NCI-H1417 (cell line): Measurements from ENCODE around the gene C1orf141.
A peak's percentile ranks its signal among the peaks of the same experiment; 100 is the strongest.
"Not testable (repeated sequence)": the region's sequence is repeated elsewhere in the genome, so short reads cannot be mapped to it uniquely, and the experiment has no call there.

Experiments
- DNase-seq, 3 experiments: peaks; one replicate each; lab custom pipeline; 2025; lab: John Stamatoyannopoulos, UW

Gene C1orf141

DNA sequence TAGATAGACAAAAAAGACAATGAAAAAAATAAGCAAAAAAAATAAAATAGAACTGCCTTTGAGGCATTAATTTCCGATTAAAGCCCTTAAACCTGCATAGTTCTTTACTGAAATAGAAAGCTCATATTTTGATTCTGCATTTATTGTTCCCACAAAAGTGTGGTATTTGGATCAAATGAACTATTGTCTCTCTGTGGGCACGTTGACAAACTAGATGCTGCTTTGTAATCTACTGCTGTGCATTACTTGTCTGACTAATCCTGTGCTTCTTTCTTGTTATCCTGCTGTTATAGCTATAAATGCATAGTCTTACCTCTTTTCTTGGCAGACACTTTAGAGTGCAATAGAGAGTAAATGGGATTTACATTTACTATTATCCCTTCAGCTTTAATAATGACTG is 49.4 kb downstream of the C1orf141 start:
- DNase-seq = no peak

DNA sequence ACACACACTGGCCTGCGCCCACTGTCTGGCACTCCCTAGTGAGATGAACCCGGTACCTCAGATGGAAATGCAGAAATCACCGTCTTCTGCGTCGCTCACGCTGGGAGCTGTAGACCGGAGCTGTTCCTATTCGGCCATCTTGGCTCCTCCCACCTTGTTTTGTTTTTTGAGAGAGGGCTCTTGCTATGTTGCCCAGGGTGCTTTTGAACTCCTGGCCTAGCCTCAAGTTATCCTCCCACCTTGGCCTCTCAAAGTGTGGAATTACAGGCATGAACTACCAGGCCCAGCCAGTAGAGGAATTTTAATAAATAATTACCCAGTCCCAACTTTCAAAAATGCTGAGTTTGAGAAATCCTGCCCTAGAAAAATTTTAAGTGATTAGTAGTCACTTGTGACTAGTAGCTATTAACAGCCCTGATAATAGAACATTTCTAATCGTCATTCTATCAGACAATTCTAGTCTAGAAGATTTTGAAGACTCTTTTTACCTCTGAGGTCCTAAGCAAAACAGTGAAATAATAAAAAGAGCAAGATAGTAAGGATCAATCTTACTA is 49.9 kb downstream of the C1orf141 start:
- peak in 2 of 3 experiments; percentile 14 to 35 for DNase-seq

DNA sequence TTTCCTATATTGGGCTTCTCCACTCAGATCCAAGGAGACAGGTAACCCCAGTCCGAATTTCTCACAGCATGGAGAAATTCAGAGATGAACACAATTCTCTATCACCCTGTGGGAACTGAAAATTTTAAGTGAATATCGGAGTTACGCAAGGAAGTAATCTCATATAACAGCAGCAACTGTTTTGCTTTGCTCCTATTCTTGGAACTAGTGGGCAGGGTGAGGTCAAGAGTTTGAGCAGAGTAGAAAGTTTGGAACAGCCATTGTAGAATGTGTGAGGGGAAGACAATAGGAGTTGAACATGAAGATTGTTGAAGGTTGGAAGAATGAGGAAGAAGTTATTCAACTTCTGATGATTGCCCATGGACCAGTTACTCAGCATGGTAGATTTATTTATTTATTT is 56.5 kb downstream of the C1orf141 start:
- no peak for DNase-seq

DNA sequence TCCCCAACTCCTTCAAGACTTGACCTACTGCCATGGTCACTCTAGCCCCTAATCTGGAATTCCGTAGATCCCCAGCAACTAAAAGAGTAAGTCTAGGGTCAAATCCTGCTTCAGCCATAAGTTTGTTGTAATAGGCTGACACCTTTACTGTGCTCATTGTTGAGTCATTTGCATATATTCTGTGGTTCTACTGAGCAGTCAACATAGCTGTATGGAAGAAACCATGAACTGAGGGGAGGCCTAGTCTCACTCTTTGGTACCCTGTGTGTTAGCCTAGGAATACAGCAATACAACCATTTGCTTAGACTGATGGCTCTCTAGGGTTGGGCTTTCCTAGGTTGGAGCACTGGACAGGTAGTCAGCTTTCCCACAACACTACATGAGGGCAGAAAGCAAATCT is 57.2 kb downstream of the C1orf141 start:
- no peak for DNase-seq

DNA sequence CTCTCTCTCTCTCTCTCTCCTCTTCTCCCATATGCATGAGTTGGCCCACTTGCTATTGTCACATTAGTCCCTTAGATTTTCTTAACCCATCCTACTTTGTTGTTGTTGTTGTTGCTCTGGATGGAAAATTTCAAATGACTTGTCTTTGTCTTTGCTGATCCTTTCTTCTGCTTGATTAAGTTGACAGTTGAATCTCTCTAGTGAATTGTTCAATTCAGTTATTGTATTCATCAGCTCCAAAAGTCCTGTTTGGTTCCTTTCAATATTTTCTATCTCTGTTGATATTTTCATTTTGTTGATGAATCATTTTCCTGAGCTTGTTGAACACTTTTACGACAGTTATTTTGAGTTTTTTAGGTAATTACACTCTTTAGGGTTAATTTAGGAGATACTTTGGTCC is 62.0 kb downstream of the C1orf141 start:
- DNase-seq = no peak

DNA sequence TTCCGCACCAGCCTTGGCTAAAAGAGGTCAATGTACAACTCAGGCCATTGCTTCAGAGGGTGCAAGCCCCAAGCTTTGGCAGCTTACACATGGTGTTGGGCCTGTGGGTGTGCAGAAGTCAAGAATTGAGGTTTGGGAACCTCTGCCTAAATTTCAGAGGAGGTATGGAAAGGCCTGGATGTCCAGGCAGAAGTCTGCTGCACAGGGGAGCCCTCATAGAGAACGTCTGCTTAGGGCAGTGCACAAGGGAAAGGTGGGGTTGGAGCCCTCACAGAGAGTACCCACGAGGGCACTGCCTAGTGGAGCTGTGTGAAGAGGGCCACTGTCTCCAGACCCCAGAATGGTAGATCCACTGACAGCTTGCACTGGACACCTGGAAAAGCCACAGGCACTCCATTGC is 67.1 kb downstream of the C1orf141 start:
- not testable (repeated sequence) for DNase-seq

DNA sequence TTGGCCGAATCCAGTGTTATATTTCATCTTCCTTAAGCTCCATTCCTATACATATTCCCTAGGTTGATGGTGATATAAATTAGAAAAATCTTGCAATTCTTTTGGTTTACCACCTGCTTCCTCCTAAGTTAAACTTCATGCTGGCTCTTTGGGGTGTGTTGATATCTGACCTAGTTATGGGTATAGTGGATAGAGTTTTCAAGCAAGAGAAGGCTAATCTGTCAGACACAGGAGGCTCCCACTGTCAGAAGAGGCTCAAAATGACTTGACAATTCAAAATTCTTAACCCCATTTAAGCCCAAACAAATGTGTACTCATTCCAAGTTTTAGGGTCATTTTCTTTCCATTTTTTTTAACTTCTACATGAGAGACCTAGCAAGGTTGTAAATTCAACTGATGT is 72.4 kb downstream of the C1orf141 start:
- DNase-seq = no peak

DNA sequence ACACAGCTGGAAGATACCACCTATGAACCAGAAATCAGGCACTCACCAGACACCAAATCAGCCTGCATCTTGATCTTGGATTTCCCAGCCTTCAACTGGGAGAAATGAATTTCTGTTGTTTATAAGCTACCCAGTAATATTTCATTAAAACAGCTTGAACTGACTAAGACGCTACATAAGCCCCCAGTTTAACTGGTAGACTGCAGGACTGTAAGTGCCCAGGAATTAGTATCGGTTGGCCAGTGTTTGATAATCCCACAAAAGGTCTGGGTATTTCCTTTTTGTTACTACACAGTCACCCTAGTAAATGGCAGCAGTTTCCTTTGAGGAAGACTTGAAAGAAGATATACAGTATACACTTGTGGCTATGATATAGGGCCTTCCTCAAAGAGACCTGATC is 73.5 kb downstream of the C1orf141 start:
- no peak for DNase-seq

DNA sequence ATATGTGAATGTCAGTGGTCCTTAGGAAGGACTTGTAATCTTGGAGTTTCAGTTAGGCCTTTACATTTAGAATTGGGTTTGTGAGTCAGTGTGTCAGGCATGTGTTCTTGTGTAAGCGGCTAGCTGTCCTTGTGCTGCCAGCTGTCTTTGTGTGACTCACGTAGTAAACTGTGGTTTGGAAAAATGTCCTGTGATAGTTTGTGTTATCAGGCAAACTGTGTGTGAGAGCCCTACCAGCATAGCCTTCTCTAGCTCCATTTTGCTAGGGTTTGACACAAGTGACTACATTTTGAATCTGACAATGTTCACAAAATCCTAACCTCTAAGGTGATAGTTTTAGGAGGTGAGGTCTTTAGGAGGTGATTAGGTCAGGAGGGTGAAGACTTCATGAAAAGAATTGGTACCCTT is 74.0 kb downstream of the C1orf141 start:
- DNase-seq = no peak

DNA sequence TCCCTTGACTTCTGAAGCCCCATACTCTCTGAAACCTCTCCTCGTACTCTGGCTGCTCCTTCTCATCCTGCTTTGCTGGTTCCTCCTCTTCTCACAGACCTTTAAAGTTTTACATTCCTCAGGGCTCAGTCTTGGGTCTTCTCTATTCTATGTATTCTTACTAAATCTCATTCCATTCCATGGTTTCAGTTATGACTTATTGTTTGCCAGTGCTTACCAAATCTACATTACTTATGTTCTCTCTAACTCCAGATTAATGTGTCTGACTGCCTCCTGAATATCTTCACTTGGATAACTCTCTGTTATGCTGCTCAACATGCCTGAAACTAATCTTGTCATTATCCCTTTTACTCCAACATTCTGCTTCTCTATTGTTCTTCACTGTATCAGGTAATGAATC is 75.4 kb downstream of the C1orf141 start:
- no peak for DNase-seq

DNA sequence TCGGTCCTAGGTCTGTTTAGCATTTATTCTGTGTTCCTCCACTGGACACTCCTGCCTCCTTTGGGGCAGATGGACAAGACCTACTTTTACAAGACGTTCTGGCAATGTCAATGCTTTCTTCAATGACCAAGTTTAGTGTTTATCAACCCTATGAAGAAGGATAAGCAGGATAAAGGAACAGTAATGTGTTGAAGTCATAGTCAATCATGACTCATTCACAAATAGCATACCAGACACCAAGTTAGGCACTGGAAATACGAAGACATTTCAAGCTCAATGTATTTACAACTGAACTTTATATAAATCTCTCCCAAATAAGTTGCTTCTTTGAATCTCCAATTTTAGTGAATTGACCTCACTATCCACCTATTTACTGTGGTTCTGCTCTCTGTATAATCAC is 76.0 kb downstream of the C1orf141 start:
- no peak for DNase-seq

DNA sequence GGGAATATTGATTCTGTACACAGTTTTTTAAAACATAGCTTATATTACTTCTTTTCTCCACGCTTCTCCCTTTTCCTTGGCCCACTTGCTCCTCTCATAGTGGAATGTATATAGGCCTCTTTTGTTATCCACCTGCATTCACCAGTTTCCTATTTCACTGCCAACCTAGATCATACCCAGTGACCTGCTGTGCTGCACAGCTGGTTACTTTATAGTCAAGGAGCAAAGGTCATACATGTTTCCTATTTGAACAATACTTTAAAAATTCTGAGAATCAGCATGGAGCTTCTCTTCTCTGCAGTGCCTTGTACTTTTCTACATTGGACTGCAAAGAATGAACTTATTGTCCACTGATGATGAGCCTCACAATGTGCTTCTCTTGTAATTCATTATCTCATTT is 76.5 kb downstream of the C1orf141 start:
- peak in 2 of 3 experiments; percentile 6 to 28 for DNase-seq

DNA sequence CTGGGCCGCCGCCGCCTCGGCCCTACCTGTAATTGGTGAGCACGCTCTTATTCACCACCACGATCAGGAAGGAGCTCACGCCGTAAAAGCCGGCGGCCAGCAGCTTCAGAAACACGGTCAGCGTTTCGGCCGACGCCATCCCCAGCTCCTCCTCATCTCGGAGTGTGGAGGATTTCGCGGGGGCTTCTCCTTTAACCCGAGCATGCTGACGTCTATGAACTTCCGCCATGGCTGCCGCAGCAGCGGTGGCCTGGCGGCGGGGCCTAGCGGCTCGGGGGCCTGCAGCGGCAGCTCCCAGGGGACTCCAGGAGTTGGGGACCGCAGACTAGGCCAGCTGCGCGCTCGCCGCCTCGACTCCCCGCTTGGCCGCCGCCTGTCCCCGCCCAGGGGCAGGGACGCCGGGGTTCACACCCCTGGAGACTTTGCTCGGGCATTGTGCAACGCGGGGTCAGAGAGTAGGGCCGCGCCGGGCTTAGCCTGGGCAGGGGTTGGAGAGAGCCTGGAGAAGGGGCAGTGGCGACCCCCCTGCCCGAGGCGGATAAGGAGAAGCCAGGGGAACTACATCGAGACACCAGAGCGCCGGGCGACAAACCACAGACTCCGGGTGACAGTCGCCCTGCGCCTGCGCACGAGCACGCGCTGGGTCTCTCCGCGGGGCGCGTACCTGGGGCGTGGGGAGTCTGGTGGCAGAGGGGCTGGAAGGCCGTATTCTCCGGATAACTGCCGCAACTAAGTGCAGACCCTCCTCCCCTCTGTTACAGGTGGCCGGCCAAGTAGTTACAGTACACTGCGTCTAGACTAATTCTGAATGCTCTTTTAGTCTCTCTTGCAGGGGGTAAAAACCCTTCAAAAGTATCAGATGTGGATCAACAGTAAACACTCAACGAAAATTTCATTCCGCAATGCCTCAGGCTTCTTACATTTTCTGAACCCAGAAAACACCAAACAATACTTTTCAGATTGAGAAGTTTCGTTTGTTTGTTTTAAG is 80.7 kb downstream of the C1orf141 start, which contains the start of gene SLC35D1:
TSS of gene SLC35D1 (minus strand) at position 364 of the 988 bp plus-strand sequence. CDS start at position 229, 135 bp downstream.
- peak; percentile 70 to 93 (median 93) for DNase-seq

DNA sequence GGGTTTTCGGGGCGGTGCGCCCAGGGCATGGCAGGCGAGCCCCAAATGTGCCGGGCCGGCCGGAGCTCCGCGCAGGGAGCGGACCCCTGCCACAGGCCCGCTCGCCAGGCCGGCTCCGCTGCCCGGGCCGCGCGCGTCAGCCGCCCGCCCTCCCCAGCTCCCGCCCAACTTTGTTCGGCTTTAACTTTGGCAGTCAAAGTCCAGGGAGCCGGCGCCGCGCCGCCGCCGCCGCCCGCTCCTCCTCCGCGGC is 81.3 kb downstream of the C1orf141 start:
- DNase-seq = peak in 1 of 3 experiments; percentile 37

DNA sequence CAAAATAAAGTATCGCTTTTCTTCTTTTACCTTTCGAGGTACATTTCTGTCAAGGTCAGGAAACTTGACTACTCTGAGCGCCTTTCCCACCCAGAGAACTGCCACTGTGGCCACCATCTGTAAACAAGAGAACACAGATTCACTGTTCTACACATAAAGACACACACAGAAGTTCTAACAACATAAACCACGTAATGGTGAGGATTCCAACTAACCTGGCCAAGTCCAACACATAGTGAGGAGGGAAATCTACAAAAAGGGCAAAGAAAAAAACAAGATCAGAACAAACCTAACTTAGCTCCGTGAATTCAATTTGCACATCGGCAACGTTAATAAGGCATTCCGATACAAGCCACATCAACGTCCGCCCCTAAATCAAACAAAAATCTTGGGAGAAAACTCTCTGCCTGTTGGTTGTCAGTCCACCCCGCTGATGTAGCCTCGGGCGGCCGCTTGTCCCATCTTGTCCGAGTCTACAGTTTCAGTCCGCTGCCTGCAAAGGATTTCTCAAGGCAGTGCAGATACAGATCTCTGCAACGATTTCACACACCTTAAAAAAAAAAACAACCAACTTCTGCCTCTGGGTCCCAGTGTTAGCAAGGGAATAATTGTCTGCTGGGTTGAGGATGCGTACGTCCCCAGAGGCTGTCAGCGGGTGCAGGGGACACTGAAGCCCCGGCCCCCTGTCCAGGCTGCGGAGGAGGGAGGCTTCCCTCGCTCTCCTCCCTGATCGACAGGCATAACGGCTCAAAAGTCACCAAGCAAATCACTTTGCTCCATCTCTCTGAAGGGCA is 81.8 kb downstream of the C1orf141 start:
- DNase-seq = peak in 2 of 3 experiments; percentile 18 to 65

DNA sequence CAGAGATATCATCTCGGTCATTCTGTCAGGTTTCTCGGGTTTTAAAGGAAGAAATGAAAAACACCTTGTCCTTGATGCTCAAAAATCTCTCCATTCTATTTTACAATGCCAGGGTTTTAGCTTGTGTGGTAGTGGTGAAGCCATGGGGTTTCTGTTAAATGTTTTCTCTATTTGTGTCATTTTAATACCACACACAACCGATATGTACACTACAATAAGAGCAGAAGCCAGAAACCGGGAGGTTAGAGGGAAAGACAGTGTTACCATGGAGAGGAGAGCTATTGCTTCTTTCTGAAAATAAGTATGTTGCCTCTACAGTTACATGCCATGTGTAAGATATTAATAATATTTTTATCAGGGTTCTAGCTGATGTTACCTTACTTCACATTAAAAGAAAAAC is 83.6 kb downstream of the C1orf141 start:
- no peak for DNase-seq

DNA sequence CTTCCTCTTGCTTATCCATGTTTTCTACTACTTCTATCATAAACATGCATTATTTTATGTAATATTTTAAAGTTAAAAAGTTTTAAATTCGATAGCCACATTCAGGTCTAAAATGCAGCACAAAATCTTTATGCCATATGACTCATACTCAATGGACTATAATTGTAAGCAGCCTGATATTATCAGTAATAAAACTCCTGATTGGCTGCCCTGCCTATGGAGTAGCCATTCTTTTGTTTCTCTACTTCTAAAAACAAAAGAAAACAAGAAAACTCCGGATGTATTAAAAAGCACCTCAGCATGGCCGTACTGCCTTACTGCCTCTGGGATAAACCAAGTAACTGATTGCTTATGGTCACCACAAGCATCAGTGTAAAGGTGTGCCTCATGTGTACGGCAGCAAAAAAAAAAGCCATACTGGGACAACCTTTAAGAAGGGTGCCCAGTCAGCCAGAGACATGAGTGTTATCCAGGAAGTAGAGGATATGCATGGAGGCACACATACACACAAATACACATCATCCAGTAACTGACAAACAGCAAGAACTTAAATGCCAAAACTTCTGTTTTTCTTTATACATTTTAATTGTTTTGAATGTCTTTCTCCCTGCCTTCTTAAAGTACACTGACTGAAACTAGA is 90.0 kb downstream of the C1orf141 start:
- DNase-seq = no peak

DNA sequence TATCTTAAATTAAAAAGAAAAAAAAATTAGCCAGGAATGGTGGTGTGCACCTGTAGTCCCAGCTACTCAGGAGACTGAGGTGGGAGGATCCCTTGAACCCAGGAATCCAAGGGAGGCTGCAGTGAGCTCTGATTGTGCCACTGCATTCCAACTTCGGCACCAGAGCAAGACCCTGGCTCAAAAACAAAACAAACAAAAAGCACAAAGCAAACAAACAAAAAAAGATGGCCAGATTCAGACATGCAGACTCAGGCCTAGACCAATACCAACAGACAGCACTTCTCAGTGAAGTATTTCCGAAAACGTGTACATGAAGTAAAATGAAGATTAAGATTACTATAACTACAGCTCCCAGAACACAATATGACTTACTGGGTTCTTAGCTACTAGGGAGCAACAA is 91.4 kb downstream of the C1orf141 start:
- DNase-seq = no peak
